Common myeloid progenitor, CD34-positive (primary cell): ENCODE measurements around the gene KLRC4. TPM values are rescaled to one million over a fixed set of nuclear protein-coding genes. Genes with fewer than 3 reads are reported as not detected.
A peak's percentile ranks its signal among the peaks of the same experiment; 100 is the strongest.

Experiments used
- CTCF ChIA-PET: fragments of 350-600 bp; sonication (Branson Sonifier 250); formaldehyde crosslinking; loops from one replicate; lab custom pipeline; 2021; ENCODE audit warnings: antibody characterized with exemption; lab: Charles Lee
- POLR2A ChIA-PET: fragments of 350-600 bp; sonication (Branson Sonifier 250); formaldehyde crosslinking; loops from one replicate; lab custom pipeline; 2021; ENCODE audit warnings: antibody characterized with exemption; lab: Charles Lee
- DNase-seq, 3 donors: peaks; one replicate each; pipeline versions ENCODE4 v3.0.0 to v3.0.0-alpha.2; 2013
- H3K27ac ChIP-seq, 2 experiments: 1 replicate in 1 of 2; 2 replicates in 1 of 2; pipeline ENCODE4 v1.7.0; 2013; ENCODE audit warnings: inconsistent platforms in 2 of 2, low read length in 2 of 2, mild to moderate bottlenecking in 2 of 2, low read depth in 1 of 2, moderate library complexity in 1 of 2; ENCODE audit not compliant: severe bottlenecking in 2 of 2, insufficient read depth in 1 of 2, poor library complexity in 1 of 2
- H3K27me3 ChIP-seq, 5 experiments: replicated peaks in 2 of 5; 1 replicate in 3 of 5; 2 replicates in 2 of 5; pipeline versions ENCODE4 v1.6.1 to v1.7.0; 2013; ENCODE audit warnings: low read length in 4 of 5, mild to moderate bottlenecking in 2 of 5, moderate library complexity in 2 of 5, inconsistent platforms in 1 of 5; ENCODE audit not compliant: insufficient read depth in 5 of 5, control insufficient read depth in 4 of 5
- H3K36me3 ChIP-seq, 4 experiments: 1 replicate in 2 of 4; 2 replicates in 2 of 4; pipeline versions ENCODE4 v1.6.1 to v1.7.0; 2013; ENCODE audit warnings: low read length in 3 of 4, control low read depth in 1 of 4, mild to moderate bottlenecking in 1 of 4; ENCODE audit not compliant: control insufficient read depth in 4 of 4, insufficient read depth in 4 of 4
- H3K4me1 ChIP-seq, 4 experiments: 1 replicate in 3 of 4; 2 replicates in 1 of 4; pipeline versions ENCODE4 v1.6.1 to v1.7.1; 2013; ENCODE audit warnings: low read length in 3 of 4, mild to moderate bottlenecking in 3 of 4, control low read depth in 1 of 4, inconsistent platforms in 1 of 4, moderate library complexity in 1 of 4; ENCODE audit not compliant: control insufficient read depth in 4 of 4, insufficient read depth in 4 of 4; ENCODE audit errors: control extremely low read depth in 1 of 4
- H3K4me3 ChIP-seq, 7 experiments: 1 replicate in 4 of 7; 2 replicates in 3 of 7; pipeline versions ENCODE4 v1.5.1 to v1.7.0; 2013; ENCODE audit warnings: mild to moderate bottlenecking in 7 of 7, low read length in 6 of 7, moderate library complexity in 6 of 7, inconsistent platforms in 2 of 7, low read depth in 2 of 7, control low read depth in 1 of 7; ENCODE audit not compliant: insufficient read depth in 4 of 7, control insufficient read depth in 1 of 7; ENCODE audit errors: extremely low read depth in 1 of 7
- H3K9me3 ChIP-seq, 5 experiments: 1 replicate in 4 of 5; 2 replicates in 1 of 5; pipeline versions ENCODE4 v1.6.1 to v1.7.1; 2013; ENCODE audit warnings: low read length in 4 of 5, mild to moderate bottlenecking in 2 of 5, inconsistent platforms in 1 of 5, low read depth in 1 of 5, moderate library complexity in 1 of 5; ENCODE audit not compliant: control insufficient read depth in 4 of 5, insufficient read depth in 2 of 5; ENCODE audit errors: control extremely low read depth in 1 of 5
- whole genome bisulfite sequencing: methylation state at CpG from one replicate; pipeline ENCODE4 v1.1.5; 2013; ENCODE audit not compliant: insufficient coverage; 5-methylcytosine and 5-hydroxymethylcytosine counted together
- polyA plus RNA-seq: library from polyadenylated mRNA; unstranded; fragments of 120-200 nt; gene quantifications from one replicate; pipeline ENCODE4 v1.2.1, GENCODE V29; 2013

Gene KLRC4, protein sequence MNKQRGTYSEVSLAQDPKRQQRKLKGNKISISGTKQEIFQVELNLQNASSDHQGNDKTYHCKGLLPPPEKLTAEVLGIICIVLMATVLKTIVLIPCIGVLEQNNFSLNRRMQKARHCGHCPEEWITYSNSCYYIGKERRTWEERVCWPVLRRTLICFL
- polyA plus RNA-seq = not detected

DNA sequence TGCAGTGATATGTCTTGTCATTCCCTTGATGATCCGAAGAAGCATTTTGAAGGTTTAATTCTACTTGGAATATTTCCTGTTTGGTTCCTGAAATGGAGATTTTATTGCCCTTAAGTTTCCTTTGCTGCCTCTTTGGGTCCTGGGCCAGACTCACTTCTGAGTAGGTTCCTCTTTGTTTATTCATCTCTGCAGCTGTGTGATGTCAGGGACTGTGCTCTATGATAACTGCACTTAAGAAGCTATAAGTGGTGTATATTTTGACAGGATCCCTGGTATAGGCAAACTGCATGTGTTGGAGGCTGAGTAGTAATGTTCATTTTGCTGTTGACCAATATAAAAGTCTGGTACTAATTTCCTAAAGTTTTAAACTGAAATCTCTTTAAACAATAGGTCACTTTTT, at the start of gene KLRC4:
Gene KLRC4 (minus strand): TSS at position 366 of the 400 bp plus-strand sequence. CDS start 182 bp downstream, at position 184.
- peaks cover 0 to 16% (median 3%) of the 10 kb centered on the region in 4 experiments for H3K4me1 ChIP-seq
- peak; percentile 56 to 90 (median 88) for DNase-seq
- no peak within 1 kb of the TSS for H3K27ac ChIP-seq
- no peaks in the 10 kb centered on the region for H3K36me3 ChIP-seq
- 0% methylated on average over 1 of the region's 1 CpG for WGBS
- POLR2A ChIA-PET = no interaction called here
- H3K4me3 ChIP-seq = peak within 1 kb of the TSS in 1 of 7 experiments; percentile 3
- CTCF ChIA-PET = interaction anchor here (0.6 to 1.5 kb wide), 3 partner anchors 17 to 42 kb away, joined by 3 to 5 read pairs (median 4); no protein-coding TSS in a partner anchor
- H3K27me3 ChIP-seq = peaks cover 0 to 81% (median 0%) of the 10 kb centered on the region in 5 experiments
- H3K9me3 ChIP-seq = peaks cover 0 to 6% (median 0%) of the 10 kb centered on the region in 5 experiments

DNA sequence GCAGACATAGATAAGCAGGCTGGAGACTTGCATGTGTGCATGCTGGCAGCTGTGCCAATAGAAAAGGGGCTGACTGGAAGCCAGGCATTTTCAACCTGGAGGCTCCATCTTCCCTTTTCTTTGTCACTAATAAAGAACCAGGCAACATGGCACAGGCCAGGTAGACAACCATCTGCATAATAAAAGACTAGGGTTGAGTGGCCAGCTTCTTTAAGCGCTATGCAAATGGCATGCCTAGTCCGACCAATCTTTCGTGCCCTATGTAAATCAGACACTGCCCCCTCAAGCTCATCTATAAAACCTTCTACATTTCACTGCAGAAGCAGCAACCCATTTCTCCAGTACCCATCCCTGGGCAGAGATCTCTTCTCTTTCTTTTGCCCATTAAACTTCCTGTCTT, 48.2 kb upstream of the KLRC4 start:
- Histone ChIP-seq H3K9me3 (peaks cover 2 to 43% (median 7%) of the 10 kb centered on the region in 5 experiments), H3K4me3 (no peak overlapping the region), H3K36me3 (no peaks in the 10 kb centered on the region), H3K27ac (no peak overlapping the region), H3K27me3 (peaks cover 0 to 1% (median 0%) of the 10 kb centered on the region in 5 experiments), H3K4me1 (no peaks in the 10 kb centered on the region)
- 93% methylated on average over 3 of the region's 3 CpGs for WGBS
- no peak for DNase-seq
- CTCF ChIA-PET = no interaction called here
- POLR2A ChIA-PET = no interaction called here

DNA sequence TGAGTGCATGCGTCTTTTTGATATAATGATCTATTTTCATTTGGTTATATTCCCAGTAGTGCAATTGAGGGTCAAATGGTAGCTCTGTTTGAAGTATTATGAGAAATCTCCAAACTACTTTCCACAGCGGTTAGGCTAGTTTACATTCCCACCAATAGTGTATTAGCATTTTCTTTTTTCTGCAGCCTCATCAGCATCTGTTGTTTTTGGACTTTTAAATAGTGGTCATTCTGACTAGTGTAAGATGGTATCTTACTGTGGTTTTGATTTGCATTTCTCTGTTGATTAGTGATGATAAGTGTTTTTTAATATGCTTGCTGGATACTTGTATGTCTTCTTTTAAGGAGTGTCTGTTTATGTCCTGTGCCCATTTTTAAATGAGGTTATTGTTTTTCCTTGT, 47.3 kb upstream of the KLRC4 start:
- 100% methylated on average over 1 of the region's 2 CpGs for WGBS
- Histone ChIP-seq H3K27ac (no peak overlapping the region), H3K9me3 (peaks cover 2 to 40% (median 7%) of the 10 kb centered on the region in 5 experiments), H3K27me3 (peaks cover 0 to 1% (median 0%) of the 10 kb centered on the region in 5 experiments), H3K36me3 (no peaks in the 10 kb centered on the region), H3K4me1 (no peaks in the 10 kb centered on the region), H3K4me3 (no peak overlapping the region)
- DNase-seq = no peak
- ChIA-PET POLR2A (no interaction called here), CTCF (no interaction called here)

DNA sequence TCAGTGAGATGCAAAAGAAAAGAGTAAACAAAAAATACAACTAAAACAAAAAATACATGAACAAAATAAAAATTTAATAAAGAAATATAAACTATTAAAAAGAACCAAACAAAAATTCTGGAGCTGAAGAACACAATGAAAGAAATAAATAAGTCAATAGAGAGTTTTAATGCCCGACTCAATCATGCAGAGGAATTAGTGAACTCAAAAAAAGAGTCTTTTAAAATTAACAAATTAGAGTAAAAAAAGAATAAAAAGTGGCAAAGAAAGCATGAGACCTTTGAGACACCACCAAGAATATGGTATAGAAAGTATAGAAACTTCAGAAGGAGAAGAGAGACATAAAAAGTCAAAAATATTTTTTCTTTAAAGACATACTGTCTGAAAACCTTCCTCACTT, 46.2 kb upstream of the KLRC4 start:
- H3K4me3 ChIP-seq = no peak overlapping the region
- DNase-seq = no peak
- no peaks in the 10 kb centered on the region for H3K36me3 ChIP-seq
- CTCF ChIA-PET = no interaction called here
- POLR2A ChIA-PET = no interaction called here
- H3K9me3 ChIP-seq = peaks cover 2 to 37% (median 7%) of the 10 kb centered on the region in 5 experiments
- no peaks in the 10 kb centered on the region for H3K4me1 ChIP-seq
- H3K27ac ChIP-seq = no peak overlapping the region
- peaks cover 0 to 1% (median 0%) of the 10 kb centered on the region in 5 experiments for H3K27me3 ChIP-seq
- 100% methylated on average over 1 of the region's 1 CpG for WGBS

DNA sequence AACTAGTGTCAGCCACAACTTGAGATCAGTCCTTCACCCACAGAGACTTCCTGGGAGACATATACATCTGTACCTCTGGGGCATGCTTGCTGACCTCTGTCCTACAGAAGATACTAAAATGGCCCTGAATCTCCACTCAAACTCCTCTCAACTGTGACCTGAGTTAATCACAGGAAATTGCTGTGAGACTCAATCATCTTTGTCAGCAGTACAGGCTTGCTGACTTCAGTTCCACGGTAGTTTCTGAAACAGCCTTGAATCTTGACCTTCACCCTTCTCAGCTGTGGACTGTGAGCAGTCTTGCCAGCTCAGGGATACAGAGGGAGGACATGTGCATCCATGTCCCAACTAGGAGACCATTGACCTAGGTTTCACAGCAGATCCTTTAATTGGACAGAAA, 45.0 kb upstream of the KLRC4 start:
- POLR2A ChIA-PET = no interaction called here
- Histone ChIP-seq H3K27ac (no peak overlapping the region), H3K4me3 (no peak overlapping the region), H3K27me3 (peaks cover 0 to 6% (median 0%) of the 10 kb centered on the region in 5 experiments), H3K4me1 (no peaks in the 10 kb centered on the region), H3K36me3 (no peaks in the 10 kb centered on the region), H3K9me3 (peaks cover 2 to 29% (median 7%) of the 10 kb centered on the region in 5 experiments)
- 100% methylated on average over 1 of the region's 1 CpG for WGBS
- no peak for DNase-seq
- CTCF ChIA-PET = no interaction called here

DNA sequence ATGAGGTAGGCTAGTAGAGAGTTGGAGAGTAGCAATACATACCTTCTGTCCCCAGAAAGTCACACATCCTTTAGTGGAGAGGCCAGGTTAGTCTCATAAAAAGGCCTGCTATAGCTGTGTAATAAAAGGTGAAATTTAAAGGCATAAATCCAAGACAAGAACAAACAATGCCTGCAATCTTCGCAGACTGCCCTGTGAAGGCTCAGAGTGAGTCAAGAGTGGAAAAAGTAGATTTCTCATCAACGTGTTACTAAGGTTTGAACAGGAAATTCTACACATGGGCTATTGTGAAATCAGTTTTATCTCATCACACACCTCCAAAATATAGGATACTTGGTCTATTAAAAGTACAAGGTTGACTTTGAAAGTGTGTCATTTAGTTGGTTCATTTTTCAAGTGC, 43.6 kb upstream of the KLRC4 start, which contains the start of gene KLRC1:
Gene KLRC1 (minus strand): TSS at position 222 of the 400 bp plus-strand sequence. CDS start 2,221 bp downstream, outside the sequence.
- no peaks in the 10 kb centered on the region for H3K4me1 ChIP-seq
- peaks cover 0 to 14% (median 0%) of the 10 kb centered on the region in 5 experiments for H3K27me3 ChIP-seq
- no peak within 1 kb of the TSS for H3K27ac ChIP-seq
- H3K36me3 ChIP-seq = no peaks in the 10 kb centered on the region
- ChIA-PET CTCF (no interaction called here), POLR2A (no interaction called here)
- no peak within 1 kb of the TSS for H3K4me3 ChIP-seq
- H3K9me3 ChIP-seq = peaks cover 2 to 29% (median 7%) of the 10 kb centered on the region in 5 experiments
- WGBS = 100% methylated on average over 1 of the region's 2 CpGs
- DNase-seq = no peak

DNA sequence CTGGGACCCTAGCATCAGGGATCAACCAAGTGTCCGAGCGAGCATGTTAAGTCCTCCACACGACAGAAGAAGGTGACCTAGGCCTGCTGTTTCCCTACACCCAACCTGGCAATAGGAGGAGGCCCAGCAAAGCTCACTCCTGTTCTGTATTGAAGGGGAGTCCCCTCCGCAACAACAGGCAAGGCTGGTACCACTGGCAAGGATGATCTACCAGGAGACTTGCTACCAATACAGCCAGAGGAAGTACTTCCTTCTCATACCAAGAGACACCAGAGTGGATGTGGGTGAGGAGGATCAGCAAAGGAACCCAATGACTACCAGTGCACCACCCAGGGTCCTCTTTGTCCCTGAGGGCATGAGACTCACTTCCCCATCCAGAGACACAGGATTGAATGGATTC, 38.7 kb upstream of the KLRC4 start:
- WGBS = no CpG with 5 or more reads among the region's 4 CpGs
- ChIA-PET POLR2A (no interaction called here), CTCF (no interaction called here)
- Histone ChIP-seq H3K36me3 (no peaks in the 10 kb centered on the region), H3K4me3 (no peak overlapping the region), H3K4me1 (no peaks in the 10 kb centered on the region), H3K9me3 (no peaks in the 10 kb centered on the region), H3K27me3 (peaks cover 0 to 17% (median 0%) of the 10 kb centered on the region in 5 experiments), H3K27ac (no peak overlapping the region)
- DNase-seq = no peak
